ENCODE data around the gene THSD4.
"Not testable (repeated sequence)": the region's sequence is repeated elsewhere in the genome, so short reads cannot be mapped to it uniquely, and the experiment has no call there.

Gene THSD4

DNA sequence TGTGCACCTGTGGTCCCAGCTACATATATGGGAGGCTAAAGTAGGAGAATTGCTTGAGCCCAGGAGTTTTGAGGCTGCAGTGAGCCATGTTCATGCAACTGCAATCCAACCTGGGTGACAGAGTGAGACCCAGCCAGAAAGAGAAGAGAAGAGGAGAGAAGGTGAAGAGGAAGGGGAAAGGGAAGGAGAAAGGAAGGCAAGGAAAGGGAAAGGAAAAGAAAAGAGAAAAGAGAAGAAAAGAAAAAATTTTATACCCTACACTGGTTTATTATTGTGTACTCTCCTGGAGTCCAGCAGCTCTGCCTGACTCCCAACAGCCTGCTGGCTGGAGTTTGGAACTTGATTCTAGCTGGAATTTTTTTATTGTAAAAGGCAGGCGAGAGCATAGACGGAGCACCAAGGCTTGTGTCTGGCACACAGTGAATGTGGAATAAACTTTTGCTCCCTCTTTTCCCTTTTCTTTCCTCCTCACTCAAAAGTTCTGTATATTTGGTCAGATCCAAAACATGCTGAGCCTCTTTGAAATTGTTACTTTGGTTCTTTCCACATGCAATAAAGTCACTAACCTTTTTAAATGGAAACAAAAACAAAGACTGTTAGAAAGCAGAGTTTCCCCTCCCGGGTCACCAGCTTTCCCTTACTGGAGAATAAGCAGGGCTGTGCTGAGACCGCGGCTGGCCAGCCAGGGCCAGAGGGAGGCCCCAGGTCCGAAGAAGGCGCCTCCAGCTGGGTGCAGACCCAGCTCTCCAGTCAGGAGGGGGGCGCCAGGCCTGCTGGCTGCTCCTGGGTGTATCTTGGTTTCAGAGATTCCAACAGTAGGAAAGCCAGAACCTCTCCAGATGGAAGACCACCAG is 9.9 kb downstream of the THSD4 start:
- DNase-seq: no peak

DNA sequence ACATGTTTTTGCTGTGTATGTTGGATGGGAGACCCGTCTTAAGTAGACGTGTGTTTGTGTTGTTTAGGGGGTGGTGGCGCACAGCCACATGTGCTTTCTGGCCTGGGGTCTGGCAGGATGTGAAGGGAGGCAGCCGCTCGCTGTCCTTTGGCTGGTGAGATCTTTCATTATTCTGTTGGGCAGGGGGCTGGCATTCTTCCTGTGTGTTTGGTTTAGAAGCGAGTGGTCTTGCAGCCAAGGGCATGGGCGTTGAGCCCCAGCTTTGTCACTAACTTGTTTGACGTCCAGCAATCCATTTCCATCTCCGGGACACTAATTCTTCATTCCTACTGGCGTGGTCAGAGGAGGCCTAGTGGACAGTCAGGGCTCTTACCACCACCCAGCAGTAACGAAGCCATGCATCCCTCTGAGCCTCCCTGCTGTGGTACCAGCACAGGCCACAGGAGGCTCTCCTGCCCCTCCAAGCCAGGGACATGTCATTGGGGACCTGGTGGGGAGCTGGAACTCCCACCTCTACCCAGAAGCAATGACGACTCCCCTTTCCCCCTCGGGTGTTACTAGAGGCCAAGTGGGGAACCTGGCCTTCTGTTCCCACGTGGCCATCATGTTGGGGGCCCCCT is 10.7 kb downstream of the THSD4 start:
- DNase-seq: no peak

DNA sequence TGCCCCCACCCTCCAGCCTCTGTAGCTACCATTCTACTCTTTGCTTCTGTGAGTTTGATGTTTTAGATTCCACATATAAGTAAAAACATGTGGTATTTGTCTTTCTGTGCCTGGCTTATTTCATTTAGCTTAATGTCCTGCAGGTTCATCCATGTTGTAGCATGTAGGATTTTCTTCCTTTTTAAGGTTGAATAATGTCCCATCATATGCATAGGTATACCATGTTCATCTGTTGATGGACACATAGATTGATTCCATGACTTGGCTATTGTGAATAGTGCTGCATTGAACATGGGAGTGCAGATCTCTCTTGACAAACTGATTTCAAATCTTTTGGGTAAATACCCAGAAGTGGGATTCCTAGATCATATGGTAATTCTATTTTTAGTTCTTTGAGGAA is 11.8 kb downstream of the THSD4 start:
- no peak for DNase-seq

DNA sequence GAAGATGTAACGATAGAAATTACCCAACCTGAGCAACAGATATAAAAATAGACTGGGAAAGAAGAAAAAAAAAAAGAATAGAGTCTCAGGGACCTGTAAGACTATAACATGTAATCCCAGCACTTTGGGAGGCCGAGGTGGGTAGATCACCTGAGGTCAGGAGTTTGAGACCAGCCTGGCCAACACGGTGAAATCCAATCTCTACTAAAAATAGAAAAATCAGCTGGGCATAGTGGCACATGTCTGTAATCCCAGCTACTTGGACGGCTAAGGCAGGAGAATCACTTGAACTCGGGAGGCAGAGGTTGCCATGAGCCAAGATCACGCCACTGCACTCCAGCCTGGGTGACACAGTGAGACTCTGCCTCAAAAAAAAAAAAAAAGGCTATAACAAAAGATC is 12.9 kb downstream of the THSD4 start:
- not testable (repeated sequence) for DNase-seq

DNA sequence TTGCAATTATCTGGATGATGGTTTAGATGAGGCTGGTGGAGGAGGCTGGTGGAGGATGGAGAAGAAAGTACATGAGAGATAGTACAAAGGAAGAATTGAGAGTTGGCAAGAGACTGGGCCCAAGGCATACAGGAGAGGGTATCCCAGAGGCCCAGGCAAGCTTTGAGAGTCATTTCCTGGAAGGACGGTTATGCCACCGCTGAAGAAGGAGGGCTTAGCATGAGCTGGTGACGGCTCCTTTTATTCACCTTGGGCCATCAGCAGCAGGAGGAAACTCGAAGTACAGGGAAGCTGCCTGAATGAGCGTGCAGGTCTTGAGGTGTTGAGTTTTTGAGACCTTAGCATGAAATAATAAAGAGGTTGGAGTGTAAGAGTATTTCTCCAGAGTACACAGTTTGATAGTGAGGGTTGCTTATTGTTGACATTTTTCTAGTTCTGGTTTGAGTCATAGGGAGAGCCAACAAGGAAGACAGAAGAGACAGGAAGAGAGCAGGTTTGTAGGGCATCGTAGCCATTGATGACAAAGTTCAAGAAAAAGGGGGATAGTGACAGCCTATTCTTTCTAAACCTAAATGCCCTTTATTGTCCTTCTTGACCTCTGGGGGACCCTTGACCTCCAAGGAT is 13.8 kb downstream of the THSD4 start:
- no peak for DNase-seq

DNA sequence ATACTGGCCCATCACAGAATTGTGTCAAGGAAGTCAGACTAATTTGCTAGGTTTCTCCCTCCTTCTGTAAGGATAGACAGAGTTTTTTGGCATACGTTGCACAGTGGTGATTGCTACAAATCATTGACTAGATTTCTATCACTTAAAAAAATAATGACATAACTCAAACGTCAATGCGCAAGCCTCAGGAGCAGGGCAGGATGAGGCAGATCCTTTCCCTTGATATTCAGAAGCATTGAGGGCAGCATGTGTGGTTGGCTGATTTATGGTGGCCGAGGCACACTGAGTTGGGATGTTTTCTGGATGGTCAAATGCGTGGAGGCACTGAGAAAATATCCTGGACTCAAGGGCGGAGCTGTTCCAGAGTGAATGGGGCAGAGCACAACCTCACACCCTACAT is 14.4 kb downstream of the THSD4 start:
- no peak for DNase-seq

DNA sequence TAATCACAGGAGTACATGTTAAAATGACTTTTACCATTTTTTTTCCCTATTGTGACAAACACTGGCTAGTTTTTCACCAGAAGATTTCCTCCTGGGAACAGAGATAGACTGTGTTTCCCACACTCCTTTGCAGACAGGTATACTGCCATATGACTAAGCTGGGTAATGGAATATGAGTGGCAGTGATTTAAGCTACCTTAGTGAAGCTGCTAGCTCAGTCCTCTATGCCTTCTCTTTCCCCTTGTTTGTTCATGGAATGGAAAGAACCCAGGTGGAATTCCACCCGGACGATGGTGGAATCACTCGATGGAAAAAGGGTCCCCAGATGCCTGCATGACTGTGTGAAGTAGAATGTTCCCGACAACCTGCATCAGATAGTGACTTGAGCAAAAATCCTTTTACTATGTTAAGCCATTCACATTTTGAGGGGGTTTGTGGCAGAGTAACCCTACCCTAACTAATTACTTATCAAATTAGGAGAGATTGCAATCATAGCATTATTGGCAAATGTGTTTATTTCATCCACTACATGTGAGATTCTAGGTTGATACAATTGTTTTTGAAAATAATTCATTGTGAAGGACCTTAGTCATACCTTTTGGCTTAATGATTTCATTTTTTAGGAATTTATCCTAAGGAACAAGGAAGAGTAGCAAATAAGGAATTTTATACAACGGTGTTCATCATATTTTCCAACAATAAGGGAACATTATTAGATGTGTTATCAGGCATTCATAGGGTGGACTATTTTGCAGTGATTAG is 16.5 kb downstream of the THSD4 start:
- no peak for DNase-seq

DNA sequence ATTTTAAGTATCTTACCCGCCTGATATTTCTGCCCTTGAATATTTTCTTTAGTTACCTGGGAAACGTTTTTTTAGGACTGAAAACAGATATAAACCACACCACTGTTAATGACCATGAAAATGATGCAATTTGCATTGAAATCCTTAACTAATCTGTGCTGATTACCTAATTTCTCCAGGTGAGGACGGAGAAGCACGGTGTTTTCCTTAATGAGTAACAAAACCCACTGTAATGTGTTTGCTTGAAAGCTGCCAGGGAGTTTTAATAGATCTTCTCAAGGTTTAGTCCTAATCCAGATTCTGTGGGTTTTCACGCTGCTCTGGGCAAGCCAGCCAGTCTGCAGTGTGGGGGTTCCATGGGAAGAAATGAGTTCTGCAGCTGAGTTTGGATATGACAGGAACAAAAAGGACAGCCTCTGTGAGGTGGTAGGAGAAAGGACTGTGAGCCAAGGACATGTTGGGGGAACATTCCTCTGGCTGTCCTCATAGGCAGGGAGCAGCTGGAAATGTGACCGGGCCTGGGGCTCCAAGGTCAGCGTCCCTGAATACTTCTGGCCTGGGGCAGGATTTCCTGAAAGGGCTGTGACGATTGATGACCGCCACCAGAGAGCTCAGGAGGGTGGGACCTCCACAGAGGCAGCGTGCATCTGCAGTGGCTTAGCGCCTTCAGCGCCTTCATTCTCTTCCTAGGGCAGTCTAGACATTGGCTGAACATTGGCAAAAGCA is 18.6 kb downstream of the THSD4 start:
- DNase-seq: no peak

DNA sequence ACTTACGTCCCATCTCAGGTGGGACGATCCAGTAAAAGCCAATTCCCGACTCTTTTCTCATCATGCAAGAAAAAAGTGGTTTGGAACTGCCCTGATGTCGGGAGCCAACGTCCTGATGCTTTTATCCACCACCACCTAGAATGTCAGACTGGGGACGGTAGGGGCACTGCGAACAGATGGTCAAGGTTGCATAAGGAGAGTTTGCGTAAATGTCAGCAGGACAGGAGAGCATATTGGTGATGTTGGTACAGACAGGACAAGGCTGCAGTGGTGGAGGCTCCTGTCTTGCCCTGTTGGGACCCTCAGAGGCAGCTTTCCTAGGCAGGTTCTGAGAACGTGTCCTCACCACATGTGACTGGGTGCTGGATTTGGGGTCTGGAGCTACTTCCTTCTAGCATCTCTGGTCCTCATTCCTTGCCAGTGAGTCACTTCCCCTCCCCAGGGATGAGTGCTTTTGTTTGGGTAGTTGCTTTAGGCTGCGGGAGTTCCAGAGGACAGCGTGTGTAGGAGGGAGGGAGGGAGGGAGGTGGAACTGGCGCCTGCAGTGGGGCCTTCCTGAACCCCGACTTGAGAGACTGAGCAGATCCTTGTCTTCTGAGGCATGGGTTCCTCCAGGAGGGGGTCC is 21.0 kb downstream of the THSD4 start:
- DNase-seq: no peak

DNA sequence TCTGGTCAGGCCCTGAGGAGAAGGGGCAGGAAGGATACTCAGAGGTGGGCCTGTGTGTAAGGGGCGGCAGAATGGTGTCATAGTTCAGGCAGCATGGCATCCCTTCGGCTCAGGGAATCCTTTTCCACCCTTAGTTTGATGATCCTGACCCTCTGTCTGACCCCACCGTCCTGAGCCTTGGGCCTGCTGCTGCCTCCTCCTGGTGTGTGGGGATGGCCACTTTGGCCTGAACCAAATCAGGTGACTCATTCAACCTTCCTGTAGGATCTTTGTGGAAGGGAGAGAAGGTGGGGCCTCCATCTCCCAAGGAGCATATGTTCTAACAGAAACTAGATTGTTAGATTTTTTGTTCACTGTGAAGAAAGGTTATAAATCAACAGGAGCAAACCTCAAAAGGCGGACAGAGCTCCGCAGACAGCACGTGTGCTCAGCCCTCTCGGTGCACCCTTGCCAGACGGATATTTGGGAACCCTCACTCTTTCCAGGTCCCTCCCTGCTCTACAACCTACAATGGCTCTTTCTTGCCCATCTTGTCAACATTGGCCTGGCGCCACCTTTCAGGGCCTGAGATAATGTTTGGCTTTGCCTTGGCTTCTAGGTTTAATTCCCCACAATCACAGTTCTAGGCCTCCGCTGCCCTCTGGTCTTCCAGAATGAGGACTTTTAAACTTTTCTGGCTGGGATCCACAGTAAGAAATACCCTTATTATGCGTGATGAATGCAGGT is 21.7 kb downstream of the THSD4 start:
- no peak for DNase-seq

DNA sequence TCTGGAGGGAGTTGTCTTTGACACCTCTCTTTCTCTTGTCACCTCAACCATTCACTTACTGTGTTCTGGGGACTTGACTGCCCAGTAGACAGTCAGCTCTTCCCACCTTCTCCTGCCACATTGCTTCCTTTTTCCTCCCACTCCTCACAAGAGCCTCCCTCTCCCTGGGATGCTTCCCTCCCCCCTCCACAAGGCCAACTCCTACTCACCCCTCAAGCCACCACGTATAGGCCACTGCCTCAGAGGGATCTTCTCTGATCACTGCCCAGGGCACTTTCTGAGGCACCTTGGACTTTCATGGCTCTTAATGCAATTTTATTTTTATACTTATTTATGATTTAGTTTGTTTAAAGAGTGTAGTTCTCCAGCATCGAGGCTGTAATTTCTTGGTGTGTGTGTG is 23.2 kb downstream of the THSD4 start:
- no peak for DNase-seq

DNA sequence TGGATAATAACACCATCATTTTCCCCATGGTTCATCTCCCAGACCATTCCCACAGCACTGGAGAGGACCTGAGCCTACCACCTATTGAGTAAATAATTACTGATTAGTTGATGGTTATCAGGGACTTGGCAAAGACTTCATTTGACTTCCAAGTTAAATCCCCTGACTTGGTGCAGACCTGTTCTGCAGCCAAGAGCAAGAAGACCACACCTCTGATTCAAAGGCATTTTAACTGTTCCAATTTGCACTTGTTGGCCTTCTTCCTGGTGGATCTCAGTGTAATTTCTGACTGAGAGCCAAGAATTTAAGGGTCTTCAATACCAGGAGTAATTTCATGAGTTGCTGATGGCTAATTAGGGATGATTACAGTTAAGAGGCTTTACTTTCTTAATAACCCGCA is 24.0 kb downstream of the THSD4 start:
- DNase-seq: no peak

DNA sequence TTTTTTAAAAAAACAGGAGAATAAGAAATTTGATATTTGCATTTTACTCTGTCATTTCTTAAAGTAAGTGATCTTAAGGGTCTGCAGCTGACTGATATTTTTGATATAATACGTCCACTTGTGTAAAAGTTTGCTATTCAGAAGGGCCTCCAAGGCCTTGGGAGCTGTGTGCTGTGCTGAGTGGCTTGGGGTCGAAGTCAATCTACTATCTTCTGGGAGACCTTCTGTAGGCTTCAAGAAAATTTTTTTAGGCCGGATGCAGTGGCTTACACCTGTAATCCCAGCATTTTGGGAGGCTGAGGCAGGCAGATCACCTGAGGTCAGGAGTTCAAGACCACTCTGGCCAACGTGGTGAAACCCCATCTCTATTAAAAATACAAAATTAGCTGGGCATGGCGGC is 26.3 kb downstream of the THSD4 start:
- DNase-seq: no peak

DNA sequence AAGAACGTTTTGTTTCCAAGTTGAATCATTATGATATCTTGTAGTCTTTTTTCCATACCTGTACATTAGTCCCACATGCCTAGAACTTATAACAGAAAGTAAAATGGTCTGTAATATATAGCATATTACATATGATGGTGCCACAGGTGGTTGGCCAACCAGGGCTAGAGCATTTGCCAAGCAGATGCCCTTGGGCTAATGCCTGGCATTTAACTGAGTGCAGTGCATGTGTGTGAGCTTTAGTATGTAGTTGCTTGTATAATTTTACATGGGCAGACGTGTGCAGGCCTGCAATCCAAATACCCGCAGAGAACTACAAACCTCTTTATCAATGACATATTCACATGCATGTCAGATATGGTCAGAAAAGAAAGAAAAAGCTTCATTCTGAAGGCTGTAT is 27.5 kb downstream of the THSD4 start:
- DNase-seq: no peak

DNA sequence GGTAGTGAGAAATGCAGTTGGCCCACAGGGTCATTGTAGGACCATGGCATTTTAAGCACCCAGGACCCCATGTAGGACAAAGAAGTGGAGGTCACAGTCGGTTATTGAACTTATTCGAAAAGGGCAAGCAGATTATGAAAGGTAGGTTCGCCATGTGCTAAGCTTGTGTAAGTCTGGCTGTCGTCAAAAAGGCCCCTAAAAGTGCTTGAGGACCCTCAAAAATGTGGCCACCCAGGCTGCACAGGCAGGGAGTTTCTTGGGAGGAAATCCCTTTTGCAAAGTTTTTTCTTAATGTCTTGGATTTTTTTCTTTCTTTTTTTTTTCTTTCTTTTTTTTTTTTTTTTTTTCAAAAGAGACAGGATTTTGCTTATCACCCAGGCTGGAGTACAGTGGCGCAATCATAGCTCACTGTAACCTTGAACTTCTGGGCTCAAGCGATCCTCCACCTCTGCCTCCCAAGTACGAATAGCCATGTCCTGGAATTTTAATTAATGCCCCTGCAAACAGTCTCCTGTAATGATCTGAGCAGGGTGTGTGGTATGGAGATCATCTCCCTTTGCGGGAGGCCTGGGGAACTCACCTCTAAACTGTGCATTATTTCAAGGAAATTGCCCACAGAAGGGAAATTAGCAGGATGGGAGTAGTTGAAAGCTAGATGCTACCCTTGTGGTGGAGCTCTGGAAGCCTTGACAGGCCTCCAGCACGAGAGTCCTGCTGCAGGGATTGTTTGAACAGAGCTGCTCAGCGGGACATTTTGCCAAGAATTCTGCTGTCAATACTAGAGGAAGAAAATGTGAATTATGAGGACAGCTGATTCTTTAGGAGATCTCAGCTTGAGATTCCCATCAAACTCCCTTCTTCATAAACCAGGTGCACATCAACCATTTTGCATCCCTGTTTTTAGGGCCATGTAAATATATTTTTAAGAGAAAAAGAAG is 28.4 kb downstream of the THSD4 start:
- no peak for DNase-seq

DNA sequence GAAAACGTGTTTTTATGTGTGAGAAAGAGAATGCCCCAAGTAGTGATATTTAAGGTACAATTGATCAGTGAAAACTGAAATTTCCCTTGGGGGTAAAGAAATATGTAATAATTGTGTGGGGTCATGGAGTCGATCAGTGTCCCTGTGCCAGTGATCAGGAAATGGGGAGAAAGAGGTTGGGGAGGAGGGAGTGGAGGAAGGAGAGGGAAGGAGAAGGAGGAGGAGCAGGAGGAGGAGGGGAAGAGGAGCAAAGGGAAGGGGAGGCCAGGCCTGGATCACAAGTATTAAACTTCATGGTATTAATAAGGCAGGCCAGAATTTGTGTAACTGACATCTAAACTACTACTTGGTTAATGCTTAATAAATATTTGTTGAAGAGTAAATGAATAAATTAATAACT is 30.4 kb downstream of the THSD4 start:
- DNase-seq: no peak

DNA sequence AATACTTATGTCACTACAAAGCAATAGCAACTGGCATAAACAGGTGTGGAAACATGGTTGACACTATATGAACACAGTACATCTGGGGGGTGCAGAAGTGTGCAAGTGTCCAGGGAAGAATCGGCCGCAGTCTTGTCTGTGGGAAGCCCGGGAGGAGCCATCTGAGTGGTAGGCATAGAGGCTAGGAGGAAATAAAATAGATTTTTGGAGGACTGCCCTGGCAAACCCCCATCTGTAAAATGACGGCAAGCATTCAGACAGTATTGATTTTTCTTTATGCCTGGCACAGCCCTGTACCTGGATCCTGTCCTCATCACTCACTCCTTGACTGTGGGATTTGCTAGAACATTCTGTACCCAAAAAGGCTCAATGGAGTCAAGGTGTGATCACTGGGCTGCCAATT is 31.3 kb downstream of the THSD4 start:
- no peak for DNase-seq

DNA sequence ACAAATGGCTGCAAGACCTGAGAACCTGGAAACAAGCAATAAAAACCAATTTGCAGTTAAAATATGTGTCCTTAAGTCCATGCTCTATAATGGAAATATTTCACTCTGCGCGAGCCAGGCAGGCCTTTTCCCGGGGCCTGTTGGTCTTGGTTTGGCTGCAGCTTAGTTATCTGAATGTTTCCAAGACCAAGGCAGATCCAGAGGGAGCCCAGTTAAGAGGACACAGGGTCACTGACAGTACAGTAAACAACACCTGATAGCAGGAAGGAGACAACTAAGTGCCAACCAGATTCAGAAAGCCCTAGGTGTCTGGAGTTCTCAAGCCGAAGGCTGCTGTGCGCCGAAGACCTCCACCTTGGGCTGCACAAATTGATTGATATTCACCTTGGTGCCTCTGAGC is 32.8 kb downstream of the THSD4 start:
- no peak for DNase-seq

DNA sequence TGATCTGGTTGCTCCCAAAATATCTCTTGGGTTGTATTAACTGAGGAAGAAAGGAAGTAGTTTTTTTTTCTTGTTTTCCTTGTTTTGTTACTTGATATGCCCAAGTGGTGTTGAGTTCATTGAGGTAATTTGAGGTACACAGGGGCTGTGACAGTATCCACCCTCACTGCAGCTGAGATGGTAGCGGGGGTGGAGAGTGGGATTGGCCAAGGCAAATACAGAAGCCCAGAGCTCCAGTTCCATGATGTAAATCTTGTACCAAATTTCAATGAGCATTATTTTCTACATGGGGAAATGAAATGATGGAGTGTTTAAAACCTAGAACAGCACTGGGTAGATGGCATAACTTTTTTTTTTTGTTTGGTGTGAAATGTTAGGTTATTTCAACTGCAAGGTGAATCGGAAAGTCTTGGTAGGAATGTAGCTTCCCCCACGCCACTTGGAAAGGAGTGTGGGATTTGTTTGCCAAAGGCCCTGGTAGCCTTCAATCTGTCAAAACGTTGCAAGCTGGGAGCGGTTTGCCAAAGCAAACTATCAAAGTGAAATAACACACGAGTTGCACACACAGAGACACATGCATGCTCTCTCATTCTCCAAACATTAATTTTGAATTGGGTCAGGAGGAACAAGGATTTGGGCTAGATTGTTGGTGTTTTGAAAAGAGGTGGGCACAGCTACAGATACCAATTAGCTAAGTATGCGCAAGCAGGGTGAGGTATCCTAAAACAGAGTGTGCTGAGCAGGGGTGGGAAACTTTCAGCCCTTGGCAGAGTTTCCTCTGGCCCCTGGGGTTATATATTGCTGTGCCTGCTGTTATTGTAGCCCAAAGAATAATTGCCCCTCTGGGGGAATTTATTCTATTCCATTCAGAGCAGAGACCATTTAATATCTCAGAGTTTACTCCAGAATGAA is 34.6 kb downstream of the THSD4 start:
- DNase-seq: no peak
